Liver (tissue), 9 donors: ENCODE results near the gene SNCB. TPM values are rescaled to one million over a fixed set of nuclear protein-coding genes. Genes with fewer than 3 reads are reported as not detected.

ENCODE experiments used
- DNase-seq: peaks from one replicate; pipeline ENCODE4 v3.0.0-alpha.2; 2017; ENCODE audit warnings: low spot score
- H3K27ac ChIP-seq, 2 donors: one replicate each; pipeline ENCODE4 v1.7.0; 2013; ENCODE audit warnings: inconsistent platforms in 2 of 2, low read length in 2 of 2, control low read depth in 1 of 2, low read depth in 1 of 2, mild to moderate bottlenecking in 1 of 2
- H3K27me3 ChIP-seq, 4 donors: one replicate each; pipeline versions ENCODE4 v1.6.1 to v1.7.0; 2013; ENCODE audit warnings: low read length in 3 of 4, inconsistent platforms in 1 of 4, mild to moderate bottlenecking in 1 of 4, moderate library complexity in 1 of 4; ENCODE audit not compliant: control insufficient read depth in 4 of 4, insufficient read depth in 4 of 4
- H3K36me3 ChIP-seq, 4 donors: one replicate each; pipeline versions ENCODE4 v1.6.1 to v1.7.0; 2013; ENCODE audit warnings: low read length in 3 of 4, mild to moderate bottlenecking in 3 of 4, low read depth in 1 of 4, moderate library complexity in 1 of 4; ENCODE audit not compliant: control insufficient read depth in 4 of 4, insufficient read depth in 3 of 4
- H3K4me1 ChIP-seq, 4 donors: one replicate each; pipeline versions ENCODE4 v1.6.1 to v1.7.0; 2013; ENCODE audit warnings: low read length in 3 of 4, mild to moderate bottlenecking in 3 of 4, moderate library complexity in 1 of 4; ENCODE audit not compliant: control insufficient read depth in 4 of 4, insufficient read depth in 4 of 4
- H3K4me3 ChIP-seq, 3 donors: one replicate each; pipeline versions ENCODE4 v1.6.1 to v1.7.0; 2013; ENCODE audit warnings: low read length in 3 of 3, control low read depth in 1 of 3, low read depth in 1 of 3, mild to moderate bottlenecking in 1 of 3
- H3K9ac ChIP-seq, 2 donors: one replicate each; pipeline ENCODE4 v1.7.0; 2013; ENCODE audit warnings: low read length in 2 of 2, mild to moderate bottlenecking in 2 of 2, moderate library complexity in 2 of 2, control low read depth in 1 of 2, low read depth in 1 of 2
- H3K9me3 ChIP-seq, 4 donors: one replicate each; pipeline versions ENCODE4 v1.6.1 to v1.7.0; 2013; ENCODE audit warnings: low read length in 3 of 4; ENCODE audit not compliant: control insufficient read depth in 4 of 4
- EGR1 ChIP-seq, 2 donors: IDR thresholded peaks; 2 replicates each; pipeline ENCODE4 v1.6.1; 2016 to 2018; ENCODE audit warnings: antibody characterized with exemption in 2 of 2, low read depth in 2 of 2
- FOXA1 ChIP-seq: IDR thresholded peaks from 2 replicates; pipeline ENCODE4 v1.6.1; 2016; ENCODE audit warnings: antibody characterized with exemption
- FOXA2 ChIP-seq: IDR thresholded peaks from 2 replicates; pipeline ENCODE4 v1.6.1; 2016; ENCODE audit warnings: antibody characterized with exemption
- GABPA ChIP-seq, 2 donors: IDR thresholded peaks in 1 of 2; conservative IDR thresholded peaks in 1 of 2; 2 replicates each; pipeline ENCODE4 v1.6.1; 2016; ENCODE audit warnings: antibody characterized with exemption in 2 of 2, mild to moderate bottlenecking in 1 of 2, moderate library complexity in 1 of 2
- HNF4A ChIP-seq, 2 donors: conservative IDR thresholded peaks; 2 replicates each; pipeline ENCODE4 v1.6.1; 2016; ENCODE audit warnings: antibody characterized with exemption in 2 of 2, mild to moderate bottlenecking in 2 of 2
- HNF4G ChIP-seq: IDR thresholded peaks from 2 replicates; pipeline ENCODE4 v1.6.1; 2016; ENCODE audit warnings: antibody characterized with exemption
- JUND ChIP-seq, 2 donors: IDR thresholded peaks; 2 replicates each; pipeline ENCODE4 v1.6.1; 2016; ENCODE audit warnings: antibody characterized with exemption in 2 of 2
- NR2F2 ChIP-seq: IDR thresholded peaks from 2 replicates; pipeline ENCODE4 v1.6.1; 2016; ENCODE audit warnings: antibody characterized with exemption
- RAD21 ChIP-seq, 2 donors: IDR thresholded peaks; 2 replicates each; pipeline ENCODE4 v1.6.1; 2016; ENCODE audit warnings: antibody characterized with exemption in 2 of 2, mild to moderate bottlenecking in 2 of 2
- RXRA ChIP-seq, 2 donors: IDR thresholded peaks; 2 replicates each; pipeline ENCODE4 v1.6.1; 2017 to 2018; ENCODE audit warnings: antibody characterized with exemption in 2 of 2, mild to moderate bottlenecking in 1 of 2
- SP1 ChIP-seq: IDR thresholded peaks from 2 replicates; pipeline ENCODE4 v1.6.1; 2018; ENCODE audit warnings: antibody characterized with exemption, mild to moderate bottlenecking
- TAF1 ChIP-seq: conservative IDR thresholded peaks from 2 replicates; pipeline ENCODE4 v1.6.1; 2016; ENCODE audit warnings: antibody characterized with exemption, mild to moderate bottlenecking
- YY1 ChIP-seq: IDR thresholded peaks from 2 replicates; pipeline ENCODE4 v1.6.1; 2016; ENCODE audit warnings: antibody characterized with exemption, mild to moderate bottlenecking
- WGBS: extraction: QIAGEN DNeasy Blood & Tissue Kit; methylation state at CpG from one replicate; pipeline ENCODE4 v1.1.7; 2013; 5-methylcytosine and 5-hydroxymethylcytosine counted together
- polyA plus RNA-seq, 2 donors: library from polyadenylated mRNA; stranded (reverse) in 1 of 2; unstranded in 1 of 2; fragments of 200-250 nt in 1 of 2; fragments of >200 nt in 1 of 2; fragmentation: Nextera tagmentation in 1 of 2; extraction: Ambion mirVana in 1 of 2; gene quantifications; one replicate each; pipeline versions ENCODE4 v1.2.1 to v1.2.3, GENCODE V29; 2013 to 2015
- total RNA-seq, 2 donors: library from RNA; depleted of rRNA; stranded (reverse); fragments of >200 nt; gene quantifications; one replicate each; pipeline ENCODE4 v1.2.3, GENCODE V29; 2014
- TF ChIP-seq, protein P1 (sequence below): IDR thresholded peaks from 2 replicates; pipeline ENCODE4 v1.6.1; 2016; ENCODE audit warnings: antibody characterized with exemption
- TF ChIP-seq, protein P2 (sequence below): IDR thresholded peaks from 2 replicates; pipeline ENCODE4 v1.6.1; 2016; ENCODE audit warnings: antibody characterized with exemption, mild to moderate bottlenecking
- TF ChIP-seq, protein P3 (sequence below): IDR thresholded peaks from 2 replicates; pipeline ENCODE4 v1.6.1; 2016; ENCODE audit warnings: antibody characterized with exemption
- TF ChIP-seq, protein P4 (sequence below): fragments of 150-350 bp; IDR thresholded peaks from 2 replicates; pipeline ENCODE4 v1.5.1; 2017; ENCODE audit warnings: improper control_type of control experiment, low read depth, low read length; ENCODE audit not compliant: missing input control
- TF ChIP-seq, protein P5 (sequence below): IDR thresholded peaks from 2 replicates; pipeline ENCODE4 v1.6.1; 2016; ENCODE audit warnings: antibody characterized with exemption
- donor health status: healthy.
- donor health status: healthy.
- donor health status: healthy.
- donor health status: healthy.
- donor health status: healthy.

Gene SNCB
- total and polyA plus RNA-seq, 4 donors, result not detected

DNA sequence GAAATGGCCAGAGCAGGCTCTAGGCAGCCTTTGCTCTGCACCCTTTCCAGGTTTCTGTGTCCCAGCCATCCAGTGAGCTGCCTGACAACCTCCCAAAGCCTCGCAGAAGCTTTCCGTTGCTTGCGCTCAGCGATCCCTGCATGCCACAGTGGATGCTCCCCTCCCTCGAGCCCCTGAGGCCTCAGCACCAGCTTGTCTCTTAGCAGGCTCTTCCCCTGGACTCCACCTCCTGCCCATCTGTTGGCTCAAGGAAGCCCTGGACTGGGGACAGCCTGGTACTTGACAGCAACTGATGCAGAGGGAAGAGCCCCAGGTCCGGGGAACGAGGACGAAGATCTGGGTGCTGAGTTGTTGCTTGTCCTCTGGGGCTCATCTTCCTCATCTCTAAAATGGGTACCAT is 40.1 kb upstream of the SNCB start:
- no peaks in the 10 kb centered on the region for H3K9me3 ChIP-seq
- H3K9ac ChIP-seq, result no peak overlapping the region
- WGBS, result 80% methylated on average over 8 of the region's 8 CpGs
- H3K36me3 ChIP-seq, result no peaks in the 10 kb centered on the region
- H3K27ac ChIP-seq, result no peak overlapping the region
- no peak for TF ChIP-seq RAD21 (IDR thresholded peaks at IDR 0.05)
- TF ChIP-seq GABPA (IDR thresholded peaks at IDR 0.05 in 1 of 2, conservative IDR thresholded peaks at IDR 0.05 in 1 of 2), result no peak
- TF ChIP-seq JUND (IDR thresholded peaks at IDR 0.05), result no peak
- TF ChIP-seq FOXA1, result no peak
- TF ChIP-seq TAF1, result no peak
- TF ChIP-seq RXRA (IDR thresholded peaks at IDR 0.05), result no peak
- TF ChIP-seq, protein P1, sequence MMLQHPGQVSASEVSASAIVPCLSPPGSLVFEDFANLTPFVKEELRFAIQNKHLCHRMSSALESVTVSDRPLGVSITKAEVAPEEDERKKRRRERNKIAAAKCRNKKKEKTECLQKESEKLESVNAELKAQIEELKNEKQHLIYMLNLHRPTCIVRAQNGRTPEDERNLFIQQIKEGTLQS, result no peak
- TF ChIP-seq SP1, result no peak
- TF ChIP-seq HNF4G, result no peak
- TF ChIP-seq HNF4A (conservative IDR thresholded peaks at IDR 0.05), result no peak
- no peak for TF ChIP-seq FOXA2
- TF ChIP-seq, protein P2, sequence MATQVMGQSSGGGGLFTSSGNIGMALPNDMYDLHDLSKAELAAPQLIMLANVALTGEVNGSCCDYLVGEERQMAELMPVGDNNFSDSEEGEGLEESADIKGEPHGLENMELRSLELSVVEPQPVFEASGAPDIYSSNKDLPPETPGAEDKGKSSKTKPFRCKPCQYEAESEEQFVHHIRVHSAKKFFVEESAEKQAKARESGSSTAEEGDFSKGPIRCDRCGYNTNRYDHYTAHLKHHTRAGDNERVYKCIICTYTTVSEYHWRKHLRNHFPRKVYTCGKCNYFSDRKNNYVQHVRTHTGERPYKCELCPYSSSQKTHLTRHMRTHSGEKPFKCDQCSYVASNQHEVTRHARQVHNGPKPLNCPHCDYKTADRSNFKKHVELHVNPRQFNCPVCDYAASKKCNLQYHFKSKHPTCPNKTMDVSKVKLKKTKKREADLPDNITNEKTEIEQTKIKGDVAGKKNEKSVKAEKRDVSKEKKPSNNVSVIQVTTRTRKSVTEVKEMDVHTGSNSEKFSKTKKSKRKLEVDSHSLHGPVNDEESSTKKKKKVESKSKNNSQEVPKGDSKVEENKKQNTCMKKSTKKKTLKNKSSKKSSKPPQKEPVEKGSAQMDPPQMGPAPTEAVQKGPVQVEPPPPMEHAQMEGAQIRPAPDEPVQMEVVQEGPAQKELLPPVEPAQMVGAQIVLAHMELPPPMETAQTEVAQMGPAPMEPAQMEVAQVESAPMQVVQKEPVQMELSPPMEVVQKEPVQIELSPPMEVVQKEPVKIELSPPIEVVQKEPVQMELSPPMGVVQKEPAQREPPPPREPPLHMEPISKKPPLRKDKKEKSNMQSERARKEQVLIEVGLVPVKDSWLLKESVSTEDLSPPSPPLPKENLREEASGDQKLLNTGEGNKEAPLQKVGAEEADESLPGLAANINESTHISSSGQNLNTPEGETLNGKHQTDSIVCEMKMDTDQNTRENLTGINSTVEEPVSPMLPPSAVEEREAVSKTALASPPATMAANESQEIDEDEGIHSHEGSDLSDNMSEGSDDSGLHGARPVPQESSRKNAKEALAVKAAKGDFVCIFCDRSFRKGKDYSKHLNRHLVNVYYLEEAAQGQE, result no peak
- no peak for TF ChIP-seq NR2F2
- TF ChIP-seq YY1, result no peak
- no peak for TF ChIP-seq EGR1 (IDR thresholded peaks at IDR 0.05; ENCODE audit: low read depth in 2 of 2)
- TF ChIP-seq, protein P3, sequence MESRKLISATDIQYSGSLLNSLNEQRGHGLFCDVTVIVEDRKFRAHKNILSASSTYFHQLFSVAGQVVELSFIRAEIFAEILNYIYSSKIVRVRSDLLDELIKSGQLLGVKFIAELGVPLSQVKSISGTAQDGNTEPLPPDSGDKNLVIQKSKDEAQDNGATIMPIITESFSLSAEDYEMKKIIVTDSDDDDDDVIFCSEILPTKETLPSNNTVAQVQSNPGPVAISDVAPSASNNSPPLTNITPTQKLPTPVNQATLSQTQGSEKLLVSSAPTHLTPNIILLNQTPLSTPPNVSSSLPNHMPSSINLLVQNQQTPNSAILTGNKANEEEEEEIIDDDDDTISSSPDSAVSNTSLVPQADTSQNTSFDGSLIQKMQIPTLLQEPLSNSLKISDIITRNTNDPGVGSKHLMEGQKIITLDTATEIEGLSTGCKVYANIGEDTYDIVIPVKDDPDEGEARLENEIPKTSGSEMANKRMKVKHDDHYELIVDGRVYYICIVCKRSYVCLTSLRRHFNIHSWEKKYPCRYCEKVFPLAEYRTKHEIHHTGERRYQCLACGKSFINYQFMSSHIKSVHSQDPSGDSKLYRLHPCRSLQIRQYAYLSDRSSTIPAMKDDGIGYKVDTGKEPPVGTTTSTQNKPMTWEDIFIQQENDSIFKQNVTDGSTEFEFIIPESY, result no peak
- TF ChIP-seq, protein P4, sequence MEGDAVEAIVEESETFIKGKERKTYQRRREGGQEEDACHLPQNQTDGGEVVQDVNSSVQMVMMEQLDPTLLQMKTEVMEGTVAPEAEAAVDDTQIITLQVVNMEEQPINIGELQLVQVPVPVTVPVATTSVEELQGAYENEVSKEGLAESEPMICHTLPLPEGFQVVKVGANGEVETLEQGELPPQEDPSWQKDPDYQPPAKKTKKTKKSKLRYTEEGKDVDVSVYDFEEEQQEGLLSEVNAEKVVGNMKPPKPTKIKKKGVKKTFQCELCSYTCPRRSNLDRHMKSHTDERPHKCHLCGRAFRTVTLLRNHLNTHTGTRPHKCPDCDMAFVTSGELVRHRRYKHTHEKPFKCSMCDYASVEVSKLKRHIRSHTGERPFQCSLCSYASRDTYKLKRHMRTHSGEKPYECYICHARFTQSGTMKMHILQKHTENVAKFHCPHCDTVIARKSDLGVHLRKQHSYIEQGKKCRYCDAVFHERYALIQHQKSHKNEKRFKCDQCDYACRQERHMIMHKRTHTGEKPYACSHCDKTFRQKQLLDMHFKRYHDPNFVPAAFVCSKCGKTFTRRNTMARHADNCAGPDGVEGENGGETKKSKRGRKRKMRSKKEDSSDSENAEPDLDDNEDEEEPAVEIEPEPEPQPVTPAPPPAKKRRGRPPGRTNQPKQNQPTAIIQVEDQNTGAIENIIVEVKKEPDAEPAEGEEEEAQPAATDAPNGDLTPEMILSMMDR, result no peak
- TF ChIP-seq, protein P5, sequence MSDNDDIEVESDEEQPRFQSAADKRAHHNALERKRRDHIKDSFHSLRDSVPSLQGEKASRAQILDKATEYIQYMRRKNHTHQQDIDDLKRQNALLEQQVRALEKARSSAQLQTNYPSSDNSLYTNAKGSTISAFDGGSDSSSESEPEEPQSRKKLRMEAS, result no peak
- H3K4me1 ChIP-seq, result no peaks in the 10 kb centered on the region
- H3K27me3 ChIP-seq, result peaks cover 0 to 2% (median 0%) of the 10 kb centered on the region in 4 donors
- DNase-seq, result no peak
- H3K4me3 ChIP-seq, result no peak overlapping the region
